HG02973 (cell line): ENCODE measurements around the gene SARS1.

ENCODE experiments used
- ATAC-seq: cut with Tn5 transposase; IDR thresholded peaks from one replicate; pipeline ENCODE4 v1.9.1; 2021; ENCODE audit warnings: moderate library complexity; ENCODE audit not compliant: unreplicated experiment

SARS1 gene

GRCh38 chr1:109259674-109260557 is 46.2 kb downstream of the SARS1 start:
- ATAC-seq: no peak

- no peak for ATAC-seq
These were observed 47.3 kb downstream of the SARS1 start for GRCh38 chr1:109261006-109261405.

- no peak for ATAC-seq
These were observed 47.9 kb downstream of the SARS1 start for GRCh38 chr1:109261578-109261977.

- no peak for ATAC-seq
These were observed 48.7 kb downstream of the SARS1 start for GRCh38 chr1:109262231-109263055.

GRCh38 chr1:109263234-109263596 is 49.5 kb downstream of the SARS1 start:
- ATAC-seq: no peak

- peak; percentile 48 for ATAC-seq
These were observed 50.1 kb downstream of the SARS1 start for GRCh38 chr1:109263597-109264378.

- no peak for ATAC-seq
These were observed 50.6 kb downstream of the SARS1 start for GRCh38 chr1:109264379-109264755.

GRCh38 chr1:109265016-109265415 is 51.3 kb downstream of the SARS1 start:
- no peak for ATAC-seq

- ATAC-seq: no peak
These were observed 52.1 kb downstream of the SARS1 start for GRCh38 chr1:109265741-109266330.

- ATAC-seq: no peak
These were observed 53.2 kb downstream of the SARS1 start for GRCh38 chr1:109266965-109267364.

GRCh38 chr1:109267743-109268300 is 54.1 kb downstream of the SARS1 start:
- no peak for ATAC-seq

- no peak for ATAC-seq
These were observed 54.9 kb downstream of the SARS1 start for GRCh38 chr1:109268431-109269211.

- no peak for ATAC-seq
These were observed 55.7 kb downstream of the SARS1 start for GRCh38 chr1:109269212-109269980.

GRCh38 chr1:109269981-109270622 is 56.4 kb downstream of the SARS1 start:
- ATAC-seq: no peak

GRCh38 chr1:109270623-109271317 is 57.1 kb downstream of the SARS1 start:
- no peak for ATAC-seq

- ATAC-seq: no peak
These were observed 57.7 kb downstream of the SARS1 start for GRCh38 chr1:109271458-109271857.

- no peak for ATAC-seq
These were observed 58.5 kb downstream of the SARS1 start for GRCh38 chr1:109272021-109272799.
